Stimulated activated naive CD4-positive, alpha-beta T cell (primary cell): ENCODE data around the gene FGR.

Experiments
- DNase-seq, 6 experiments: peaks; one replicate each; lab custom pipeline; 2025; lab: John Stamatoyannopoulos, UW

Gene FGR

DNA sequence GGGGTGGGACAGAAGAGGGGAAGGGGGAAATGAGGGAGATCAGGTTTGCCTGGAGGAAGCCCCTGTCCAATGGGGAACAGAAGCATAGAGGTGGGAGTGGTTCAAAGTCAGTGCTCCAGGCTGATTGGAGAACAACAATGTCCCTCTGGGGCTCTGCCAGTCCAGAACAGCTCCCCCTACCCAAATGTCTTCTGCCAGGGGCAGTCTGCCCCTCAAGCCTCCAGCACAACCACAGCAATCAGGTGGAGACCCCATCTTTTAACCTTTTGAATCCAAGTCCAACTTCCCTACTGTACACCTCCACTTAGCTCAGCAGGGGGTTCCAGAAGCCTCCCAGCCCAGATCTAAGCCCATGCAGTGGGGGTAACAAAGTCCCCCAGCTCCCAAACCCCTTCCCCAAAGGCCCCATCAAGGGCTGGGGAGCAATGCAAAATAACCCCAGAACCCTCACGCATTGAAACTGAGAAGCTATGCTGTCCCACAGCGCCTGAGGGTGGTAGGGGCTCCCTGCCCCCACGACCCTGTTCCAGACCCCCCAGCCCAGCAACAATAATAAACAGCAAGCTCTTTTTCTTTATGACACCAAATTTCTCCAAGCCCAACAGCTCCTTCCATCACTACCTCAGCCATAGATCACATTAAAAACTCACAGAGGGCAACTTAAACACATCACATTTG lies 34.3 kb downstream of the FGR start:
- DNase-seq: no peak

DNA sequence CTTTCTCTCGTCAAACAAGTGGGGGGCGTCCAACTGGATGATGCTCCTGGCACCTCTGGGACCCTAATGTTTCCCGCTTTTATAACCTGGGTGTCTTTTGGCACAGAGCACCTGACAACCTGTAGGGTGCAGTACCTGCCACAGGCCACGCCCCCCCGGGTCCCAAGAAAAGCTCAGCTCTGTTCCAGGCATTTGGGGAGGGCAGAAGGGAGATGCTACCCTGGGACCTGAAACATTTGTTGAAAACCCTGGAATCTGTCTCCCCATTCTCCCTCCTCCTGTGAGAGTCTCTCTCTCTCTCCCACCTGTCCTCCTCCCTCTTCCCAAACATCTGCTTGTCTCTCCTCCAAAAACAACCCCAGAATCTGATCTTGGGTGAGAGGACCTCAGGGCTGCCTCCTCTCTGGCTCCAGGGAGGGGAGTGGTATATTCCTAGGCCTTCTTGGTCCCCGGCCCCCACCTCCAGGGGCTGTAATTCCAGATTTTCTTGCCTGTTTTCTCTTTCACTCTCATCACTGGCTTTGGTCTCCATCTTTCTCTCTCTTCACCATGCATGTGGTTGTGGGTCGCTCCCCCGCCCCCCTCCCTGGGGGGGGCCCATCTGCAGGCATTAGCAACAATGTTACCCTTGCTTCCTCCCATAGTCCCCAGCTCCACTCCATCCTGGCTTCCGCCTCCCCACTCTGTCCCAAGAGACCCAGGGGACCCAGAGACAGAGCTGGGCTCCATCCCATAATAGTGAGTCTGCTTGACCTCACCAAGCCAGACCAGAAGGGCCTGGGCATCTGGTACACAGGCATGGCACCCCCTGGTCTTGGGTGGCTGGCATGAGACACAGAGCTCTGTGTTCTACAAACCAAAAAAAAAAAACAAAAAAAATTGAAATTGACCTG lies 35.1 kb downstream of the FGR start:
- peak in 1 of 6 experiments; percentile 8 for DNase-seq

DNA sequence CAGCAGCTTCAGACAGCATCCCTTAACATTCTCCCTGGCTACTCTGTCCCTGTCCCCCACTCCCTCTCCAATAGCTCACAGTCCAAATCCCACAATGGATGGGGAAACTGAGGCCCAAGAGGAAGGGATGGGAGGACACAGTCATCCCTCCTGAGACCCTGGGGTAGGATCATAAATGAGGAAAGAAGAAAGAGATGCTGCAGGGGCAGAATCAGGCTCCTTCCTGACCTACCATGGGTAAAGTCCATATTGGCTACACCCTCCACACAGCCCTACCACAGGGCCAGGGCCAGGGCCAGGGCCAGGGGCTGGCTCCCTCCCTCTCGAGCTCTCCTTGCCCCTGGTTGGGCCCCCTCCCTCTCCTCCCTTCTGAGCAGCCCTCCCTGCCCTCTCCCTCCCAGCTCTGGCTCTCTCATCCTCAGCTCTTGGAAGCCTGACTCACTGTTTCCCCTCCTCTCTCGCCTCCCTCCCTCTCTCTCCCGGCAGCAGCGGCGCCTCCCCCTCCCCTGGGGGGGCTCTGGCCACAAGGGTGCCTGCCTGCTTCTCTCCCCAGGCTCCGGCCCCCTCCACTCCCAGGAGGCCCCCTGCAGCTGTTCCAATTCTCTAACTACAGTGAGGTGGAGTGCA lies 36.0 kb downstream of the FGR start:
- no peak for DNase-seq

DNA sequence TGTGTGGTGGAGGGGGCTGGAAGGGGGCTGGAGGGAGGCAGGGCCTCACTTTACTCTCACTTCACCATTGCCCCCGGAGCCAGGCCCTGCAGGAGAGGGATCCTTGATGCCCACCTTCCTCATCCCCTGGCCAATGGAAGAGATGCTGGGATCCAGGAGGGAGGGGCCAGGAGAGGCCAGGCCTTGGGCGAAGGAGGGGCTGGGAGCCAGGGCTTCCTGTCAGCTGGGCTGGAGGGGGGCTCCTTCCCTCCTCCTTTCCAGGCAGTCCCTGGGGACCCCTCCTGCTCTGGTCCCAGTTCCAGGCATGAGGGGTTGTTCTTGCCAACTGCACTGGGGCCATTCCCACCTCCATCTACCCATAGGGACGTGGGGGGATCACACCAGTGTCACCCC lies 36.7 kb downstream of the FGR start:
- no peak for DNase-seq

DNA sequence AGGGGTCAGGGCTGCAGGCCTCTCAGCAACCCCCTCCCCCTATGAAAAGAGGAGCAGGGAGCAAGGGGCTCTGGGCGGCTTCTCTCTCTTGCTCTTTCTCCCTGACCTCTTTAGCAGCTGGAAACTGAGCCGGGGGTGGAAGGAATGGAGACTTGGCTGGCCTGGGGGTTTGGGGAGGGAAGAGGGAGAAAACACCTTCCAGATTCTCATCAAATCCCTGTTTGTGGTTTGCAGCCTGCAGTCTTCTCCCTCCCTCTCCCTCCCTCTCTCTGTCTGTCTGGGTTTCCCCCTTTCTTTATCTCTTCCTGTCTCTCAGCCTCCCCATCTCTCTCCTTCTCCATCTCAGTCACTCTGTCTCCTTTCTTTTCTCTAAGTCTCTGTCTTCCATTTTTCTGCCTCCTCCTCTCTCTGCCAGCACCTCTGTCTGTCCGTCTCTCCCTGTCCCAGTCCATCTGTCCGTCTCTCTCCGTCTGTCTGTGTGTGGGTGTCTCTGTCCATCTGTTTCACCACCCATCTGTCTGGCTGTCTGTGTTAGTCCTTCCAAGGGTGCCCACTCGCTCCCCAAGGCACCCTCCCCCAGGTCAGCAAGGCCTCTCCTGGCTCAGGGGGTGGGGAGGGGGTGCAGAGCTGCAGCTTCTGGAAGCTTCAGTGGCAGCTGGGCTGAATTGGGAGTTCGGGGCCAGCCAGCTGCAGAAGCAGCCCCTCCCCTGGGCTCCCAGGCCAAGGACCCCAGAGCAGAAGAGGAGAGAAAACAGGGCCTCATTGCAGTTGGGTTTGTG lies 37.3 kb downstream of the FGR start:
- DNase-seq: no peak

DNA sequence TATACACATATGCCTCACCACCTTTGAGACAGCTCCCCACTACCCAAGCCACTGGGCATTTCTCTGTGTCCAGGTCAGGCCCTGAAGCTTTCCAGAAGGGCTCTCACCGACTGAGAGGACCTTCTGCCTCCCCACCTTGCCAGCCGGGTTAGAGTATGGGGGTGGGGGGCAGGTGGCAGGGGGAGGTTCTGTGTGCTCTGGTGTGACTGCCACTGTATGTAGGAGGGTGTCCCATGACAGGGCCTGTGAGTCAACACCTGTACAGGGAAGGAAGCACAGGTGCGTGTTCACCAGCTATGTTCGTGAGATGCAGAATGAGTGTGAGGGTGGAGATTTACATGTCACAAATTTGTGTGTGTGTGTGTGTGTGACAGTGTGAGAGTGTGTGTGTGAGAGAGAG lies 38.0 kb downstream of the FGR start:
- no peak for DNase-seq

DNA sequence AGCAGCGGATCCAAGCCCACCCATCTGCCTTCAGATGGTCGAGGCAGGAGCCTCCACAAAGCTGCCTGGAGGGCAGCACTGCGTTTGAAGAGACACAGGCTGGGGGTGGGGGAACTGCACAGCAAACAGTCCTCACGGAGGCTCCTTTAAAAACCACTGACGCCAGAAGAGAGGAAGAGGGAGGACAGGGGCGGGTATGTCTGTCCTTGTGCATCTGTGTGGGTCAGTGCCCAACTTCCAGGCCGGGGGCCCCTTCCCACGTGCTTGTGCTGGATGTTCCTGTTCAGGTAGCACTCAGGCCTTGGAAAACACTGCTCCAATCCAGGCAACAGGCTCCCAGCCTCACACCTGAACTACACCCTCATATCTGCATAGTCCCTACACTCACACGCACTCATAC lies 38.7 kb downstream of the FGR start:
- no peak for DNase-seq

DNA sequence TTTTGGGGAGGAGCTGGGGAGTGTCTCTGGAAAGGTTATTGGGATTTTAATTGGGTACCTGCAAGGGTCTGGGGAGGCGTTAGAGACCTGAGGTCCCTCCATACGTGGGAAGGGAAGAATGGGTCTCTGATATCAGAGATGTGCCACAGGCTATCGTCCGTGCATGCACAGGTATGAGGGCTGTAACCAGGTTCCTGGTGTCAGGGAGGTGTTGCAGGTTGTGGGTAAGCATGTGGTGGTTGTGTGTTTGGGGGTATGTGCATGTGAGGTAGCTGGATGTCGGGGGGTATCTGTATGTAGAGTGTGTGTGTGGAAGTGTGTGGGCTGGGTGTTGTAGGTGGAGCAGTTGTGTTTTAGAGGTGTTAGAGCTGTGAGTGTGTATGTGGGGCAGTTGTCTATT lies 39.4 kb downstream of the FGR start:
- no peak for DNase-seq

DNA sequence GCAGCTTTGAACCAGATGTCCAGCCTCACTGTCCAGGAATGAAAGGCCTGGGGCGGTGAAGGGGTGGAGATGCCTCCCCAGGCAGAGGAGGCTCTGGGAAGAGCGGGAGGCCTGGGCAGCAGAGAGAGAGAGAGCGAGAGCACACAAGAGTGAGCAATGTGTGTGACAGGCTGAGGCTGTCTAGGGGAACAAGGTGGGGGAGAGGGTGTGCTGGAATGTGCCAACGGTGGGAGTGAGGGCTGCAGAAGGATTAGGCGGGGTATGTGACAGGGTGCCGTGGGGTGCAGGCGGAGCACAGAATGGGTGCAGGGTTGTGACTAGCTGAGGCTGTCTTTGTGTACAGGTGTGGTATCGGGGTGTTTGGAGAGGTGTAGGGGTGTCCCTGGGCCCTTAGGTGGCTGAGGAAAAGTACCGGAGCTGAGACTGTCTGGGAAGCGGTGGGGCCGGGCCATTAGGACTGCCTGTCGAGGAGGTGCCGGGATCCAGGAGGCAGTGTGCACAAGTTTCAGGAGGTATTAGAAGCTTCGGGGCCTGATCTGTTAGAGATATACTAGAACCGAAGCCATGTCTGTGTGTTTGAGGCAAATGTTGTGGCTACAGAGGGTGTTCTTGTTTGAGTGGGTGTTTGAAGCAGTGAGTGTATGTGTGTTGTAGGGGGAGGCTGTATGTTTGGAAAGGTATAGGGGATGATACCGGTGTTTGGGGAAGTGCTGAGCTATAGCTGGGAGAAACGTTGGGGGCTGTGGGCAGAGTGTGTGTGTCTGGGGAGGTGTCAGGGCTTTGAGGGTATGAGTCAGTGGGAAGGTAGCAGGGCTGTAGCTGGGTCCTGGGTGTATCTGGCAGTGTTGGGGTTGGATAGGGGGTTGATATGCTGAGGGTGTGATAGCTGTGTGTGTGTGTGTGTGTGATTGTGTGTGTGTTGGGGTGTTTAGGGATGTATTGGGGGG lies 40.1 kb downstream of the FGR start:
- DNase-seq: no peak

DNA sequence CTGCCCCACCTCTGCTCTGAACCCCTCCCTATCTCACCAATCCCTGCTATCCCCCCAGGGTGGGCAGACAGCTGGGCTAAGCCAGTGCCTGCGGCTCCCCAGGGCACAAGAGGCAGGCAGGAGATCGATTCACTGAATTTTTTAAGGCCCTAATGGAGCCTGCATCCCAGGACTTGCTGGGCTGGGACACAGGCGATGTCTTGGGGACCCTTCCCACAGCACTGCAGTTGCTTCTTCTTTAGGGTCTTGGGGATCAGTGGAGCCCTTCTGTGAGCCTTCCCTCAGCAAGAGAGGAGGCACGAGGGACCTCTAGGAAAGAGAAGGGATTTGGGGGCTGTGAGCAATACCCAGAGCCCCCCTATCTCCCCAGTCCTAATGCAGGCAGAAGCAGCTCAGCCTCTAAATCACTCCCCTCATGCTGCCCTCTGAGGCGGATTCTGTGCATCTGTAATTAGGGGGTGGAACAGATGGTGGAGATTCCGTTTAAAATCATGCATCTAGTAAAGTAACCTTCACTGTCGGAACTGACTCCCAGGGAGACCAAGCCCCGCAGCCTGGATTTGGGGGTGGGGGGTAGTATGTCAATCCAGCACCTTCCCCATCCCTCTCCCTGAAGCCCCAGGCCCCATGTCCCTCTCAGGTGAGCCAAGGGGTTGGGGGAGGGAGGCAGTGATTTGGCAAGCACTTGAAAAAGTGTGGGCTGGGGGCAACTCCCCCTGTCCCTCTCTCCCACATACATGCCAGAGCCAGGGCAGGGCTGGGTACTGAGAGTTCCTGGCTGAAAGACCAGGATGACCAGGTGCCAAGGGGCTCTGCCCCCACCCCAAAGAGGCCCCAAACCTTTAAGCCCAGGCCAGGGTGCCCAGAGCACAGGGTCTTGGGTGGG lies 41.1 kb downstream of the FGR start:
- DNase-seq: no peak

DNA sequence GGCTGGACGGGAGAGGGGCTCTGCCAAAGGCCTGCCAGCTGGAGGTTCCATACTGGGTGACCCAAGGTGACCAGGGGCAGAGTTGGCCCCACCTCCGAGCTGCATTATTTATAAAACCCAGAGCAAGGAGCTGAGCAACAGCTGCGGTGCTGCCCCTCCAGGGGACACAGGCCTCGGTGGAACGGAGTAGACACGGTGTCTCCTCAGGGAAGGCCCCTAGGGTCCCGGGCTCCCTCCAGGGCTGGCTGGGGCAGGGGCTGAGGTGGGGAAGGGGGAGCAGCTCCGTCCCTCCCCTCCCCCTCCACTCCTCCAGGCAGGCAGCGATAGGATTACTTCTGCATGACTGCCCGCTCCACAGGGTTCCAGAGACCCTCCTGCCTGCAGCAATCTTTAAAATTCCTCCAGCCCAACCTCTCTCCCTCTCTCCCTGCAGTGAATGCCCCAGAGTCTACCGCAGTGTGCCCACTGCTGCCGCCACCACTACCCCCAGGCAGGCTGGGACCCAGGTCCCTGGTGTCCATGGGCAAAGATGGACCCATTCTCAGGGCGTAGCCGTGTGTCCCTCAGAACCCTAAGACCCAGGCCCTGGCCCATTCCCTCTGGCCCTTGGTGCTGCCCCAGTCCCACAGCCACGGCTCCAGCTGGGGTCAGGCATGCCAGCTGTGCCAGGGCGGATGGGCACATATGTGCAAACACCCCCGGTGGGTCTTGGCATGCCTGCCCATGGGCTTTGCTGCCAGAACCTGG lies 41.9 kb downstream of the FGR start:
- no peak for DNase-seq

DNA sequence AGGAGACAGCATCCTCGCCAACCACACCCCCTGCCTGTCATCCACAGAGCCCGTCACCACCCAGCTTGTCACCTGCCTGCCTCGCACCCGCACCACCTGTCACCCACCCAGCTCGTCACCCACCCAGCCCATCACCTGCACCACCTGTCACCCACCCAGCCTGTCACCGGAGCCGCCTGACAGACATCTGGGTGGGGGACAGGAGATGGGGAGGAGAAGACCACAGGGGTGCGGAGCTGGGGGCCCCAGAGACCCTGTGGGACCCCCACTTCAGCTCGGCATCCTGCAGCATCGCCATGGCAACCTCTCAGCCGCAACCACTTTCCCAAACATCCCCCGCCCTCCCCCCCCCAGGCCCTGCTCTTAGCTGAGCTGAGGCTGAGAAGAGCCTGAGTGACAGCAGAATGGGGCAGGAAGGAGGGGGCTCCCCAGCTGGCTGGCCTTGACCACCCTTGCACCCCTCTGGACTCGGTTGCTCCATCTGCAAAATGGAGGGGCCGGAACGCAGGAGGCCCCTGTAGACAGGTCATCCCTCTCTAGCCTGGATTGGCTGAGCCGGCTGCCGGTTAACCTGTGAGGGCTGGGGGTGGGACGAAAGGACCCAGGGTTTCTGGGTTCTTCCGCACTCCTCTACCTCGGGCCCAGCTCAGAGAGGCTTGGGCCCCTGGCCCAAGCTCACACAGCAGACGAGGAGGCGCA lies 42.6 kb downstream of the FGR start:
- no peak for DNase-seq

DNA sequence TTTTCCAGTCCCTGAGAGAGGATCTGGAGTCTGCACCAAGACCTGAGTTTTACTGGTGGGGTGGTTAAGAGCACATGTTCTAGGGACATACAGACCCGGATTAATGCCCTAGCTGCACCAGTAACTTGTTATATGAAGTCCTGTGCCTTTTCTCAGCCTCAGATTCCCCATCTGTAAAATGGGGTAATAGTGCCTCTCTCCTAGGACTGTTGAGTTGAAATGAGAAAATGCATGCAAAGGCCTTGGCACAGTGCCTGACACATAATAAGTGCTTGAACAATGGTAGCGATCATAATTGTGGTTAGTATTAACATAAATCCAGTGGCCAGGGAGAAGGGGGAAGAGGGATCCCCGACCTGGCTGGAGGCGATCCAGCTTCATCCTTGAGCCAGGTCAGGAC lies 43.4 kb downstream of the FGR start:
- DNase-seq: no peak

DNA sequence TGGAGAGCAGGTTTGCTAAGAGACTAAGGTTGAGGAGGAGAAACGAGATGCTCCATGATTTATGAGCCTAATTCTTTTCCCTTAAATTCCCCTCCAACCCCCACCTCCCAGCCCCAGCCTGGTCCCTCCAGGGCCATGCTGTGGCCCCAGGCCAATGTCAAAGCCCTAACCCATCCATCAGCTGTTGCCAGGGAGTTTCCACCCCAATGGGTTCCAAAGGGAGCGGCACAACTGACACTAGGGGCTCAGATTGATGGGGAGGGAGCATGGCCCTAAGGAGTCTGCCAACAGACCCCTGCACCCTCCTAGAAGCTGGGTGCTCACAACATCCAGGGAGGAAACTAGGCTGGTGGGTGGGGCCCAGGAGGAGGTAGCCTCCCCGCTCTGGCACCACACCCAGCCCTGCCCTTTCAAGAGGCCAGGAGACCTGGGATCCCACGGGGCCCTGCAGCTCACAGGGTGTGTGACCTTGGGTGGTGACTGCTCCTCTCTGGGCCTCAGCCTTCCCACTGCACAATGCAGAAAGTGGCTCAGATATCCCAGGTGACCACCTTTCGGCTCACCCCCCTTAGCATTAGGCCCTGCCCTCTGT lies 44.0 kb downstream of the FGR start:
- no peak for DNase-seq

DNA sequence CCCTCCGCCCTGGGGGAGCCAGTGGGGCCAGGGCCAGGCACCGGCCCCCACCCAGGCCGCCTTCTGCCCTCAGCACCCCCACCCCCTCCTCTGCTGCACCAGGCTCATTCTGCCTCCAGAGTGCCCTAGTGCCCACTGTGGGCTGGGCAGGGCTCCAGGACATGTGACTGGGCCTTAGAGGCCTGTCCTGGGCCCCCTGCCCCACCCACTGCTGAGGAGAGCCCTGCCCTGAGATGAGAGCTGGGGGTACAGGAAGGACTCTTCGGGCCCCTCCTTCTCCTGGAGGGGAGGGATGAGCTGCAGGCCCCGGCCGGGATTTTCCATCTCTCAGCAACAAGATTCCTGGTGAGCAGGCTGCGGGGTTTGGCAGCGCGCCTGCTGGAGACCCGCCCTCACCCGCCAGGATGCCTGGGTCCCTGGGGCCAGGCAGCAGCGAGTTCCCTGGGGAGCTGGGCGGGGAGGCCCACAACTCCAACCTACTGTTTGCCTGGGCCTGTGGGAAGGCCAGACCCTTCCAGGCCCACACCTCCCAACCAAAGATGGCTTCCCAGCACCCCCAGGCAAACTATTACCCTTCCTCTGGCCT lies 45.1 kb downstream of the FGR start:
- no peak for DNase-seq

DNA sequence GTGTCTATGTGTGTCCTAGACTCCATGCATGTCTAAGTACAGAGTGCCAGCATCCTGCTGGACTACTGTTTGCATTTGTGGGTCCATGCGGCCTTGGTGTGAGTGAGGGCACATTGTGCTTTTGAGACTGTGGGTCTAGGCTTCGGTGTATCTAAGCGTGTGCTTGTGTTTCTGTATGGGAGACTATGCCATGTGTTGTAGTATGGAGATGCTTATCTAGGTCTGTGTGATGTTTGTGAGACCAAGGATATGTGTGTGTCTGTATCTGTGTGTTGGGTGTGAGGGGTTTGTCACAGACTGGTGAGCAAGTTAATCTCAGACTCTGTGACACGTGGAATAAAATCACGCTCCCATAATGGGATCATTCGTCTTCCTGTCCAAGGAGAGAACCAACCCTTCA lies 45.5 kb downstream of the FGR start:
- no peak for DNase-seq

DNA sequence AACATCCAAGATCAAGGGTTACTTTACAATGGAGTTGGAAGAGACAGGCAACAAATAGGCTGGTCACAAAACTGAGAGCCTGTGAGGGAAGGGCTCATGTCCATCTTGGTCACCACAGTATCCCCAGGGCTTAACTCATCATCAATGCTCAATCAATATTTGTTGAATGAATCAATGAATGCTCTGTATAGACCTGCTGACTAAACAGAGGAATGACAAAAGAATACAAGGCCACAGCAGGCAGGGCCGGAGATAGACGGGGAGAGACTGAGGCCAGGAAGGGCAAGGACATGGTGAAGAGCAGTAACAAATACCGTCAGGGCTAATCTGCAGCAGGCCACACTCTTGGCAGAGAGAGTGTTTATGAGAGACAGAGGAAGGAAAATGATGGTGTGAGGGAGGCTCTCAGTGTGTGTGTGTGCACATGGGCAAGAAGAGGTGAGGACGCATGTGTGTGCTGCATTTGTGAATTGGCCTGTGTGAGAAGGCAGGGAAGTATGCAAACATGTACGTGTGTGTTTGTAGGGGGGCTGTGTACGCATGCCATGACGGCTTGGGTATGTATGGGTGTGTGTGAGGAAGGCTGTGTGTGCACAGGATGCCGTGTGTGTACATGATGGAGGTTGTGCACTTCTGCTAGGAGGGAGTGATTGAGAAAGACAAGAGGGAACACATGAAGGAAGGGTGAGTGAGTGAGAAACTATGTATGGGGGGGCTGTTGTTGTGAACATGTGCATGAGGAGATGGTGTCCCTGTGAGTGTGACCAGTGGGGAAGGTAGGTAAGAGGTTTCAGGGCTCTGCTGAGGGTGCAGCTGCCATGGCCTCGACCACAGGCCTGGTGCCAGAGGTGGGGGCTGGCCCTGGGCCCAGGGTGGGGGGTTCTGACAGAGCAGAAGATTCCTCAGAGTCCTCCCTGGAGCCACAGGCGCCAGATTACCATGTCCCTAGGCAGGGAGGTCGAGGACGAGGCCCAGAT lies 46.4 kb downstream of the FGR start:
- DNase-seq: no peak
